GM19328 (cell line): ENCODE data around the gene LHX5.

Experiments
- ATAC-seq: cut with Tn5 transposase; IDR thresholded peaks from one replicate; pipeline ENCODE4 v1.9.1; 2021; ENCODE audit warnings: mild to moderate bottlenecking, moderate library complexity; ENCODE audit not compliant: unreplicated experiment

The LHX5 gene

GRCh38 chr12:113418213-113418879 lies 53.3 kb downstream of the LHX5 start:
- no peak for ATAC-seq

- ATAC-seq = no peak
These were observed 55.4 kb downstream of the LHX5 start for GRCh38 chr12:113416091-113416754.

- ATAC-seq = no peak
These were observed 57.1 kb downstream of the LHX5 start for GRCh38 chr12:113414519-113415038.

- no peak for ATAC-seq
These were observed 58.2 kb downstream of the LHX5 start for GRCh38 chr12:113413488-113413939.
